GM12801 (cell line): ENCODE data around the gene UNC5C.

Experiments used
- TF ChIP-seq, protein P1 (sequence below): IDR thresholded peaks from one replicate; pipeline ENCODE4 v1.5.1; 2011; ENCODE audit warnings: control low read depth; ENCODE audit not compliant: insufficient read length; ENCODE audit errors: extremely low read depth

UNC5C gene

DNA sequence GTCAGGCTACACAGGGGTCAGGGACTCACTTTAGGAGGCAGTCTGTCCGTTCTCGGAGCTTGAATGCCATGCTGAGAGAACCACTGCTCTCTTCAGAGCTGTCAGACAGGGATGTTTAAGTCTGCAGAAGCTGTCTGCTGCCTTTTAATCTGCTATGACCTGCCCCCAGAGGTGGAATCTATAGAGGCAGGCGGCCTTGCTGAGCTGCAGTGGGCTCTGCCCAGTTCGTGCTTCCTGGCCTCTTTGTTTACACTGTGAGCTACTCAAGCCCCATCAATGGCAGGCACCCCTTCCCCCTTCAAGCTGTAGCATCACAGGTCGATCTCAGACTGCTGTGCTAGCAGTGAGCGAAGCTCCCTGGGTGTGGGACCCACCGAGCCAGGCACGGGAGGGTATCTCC, 31.5 kb upstream of the UNC5C start:
- TF ChIP-seq, protein P1, sequence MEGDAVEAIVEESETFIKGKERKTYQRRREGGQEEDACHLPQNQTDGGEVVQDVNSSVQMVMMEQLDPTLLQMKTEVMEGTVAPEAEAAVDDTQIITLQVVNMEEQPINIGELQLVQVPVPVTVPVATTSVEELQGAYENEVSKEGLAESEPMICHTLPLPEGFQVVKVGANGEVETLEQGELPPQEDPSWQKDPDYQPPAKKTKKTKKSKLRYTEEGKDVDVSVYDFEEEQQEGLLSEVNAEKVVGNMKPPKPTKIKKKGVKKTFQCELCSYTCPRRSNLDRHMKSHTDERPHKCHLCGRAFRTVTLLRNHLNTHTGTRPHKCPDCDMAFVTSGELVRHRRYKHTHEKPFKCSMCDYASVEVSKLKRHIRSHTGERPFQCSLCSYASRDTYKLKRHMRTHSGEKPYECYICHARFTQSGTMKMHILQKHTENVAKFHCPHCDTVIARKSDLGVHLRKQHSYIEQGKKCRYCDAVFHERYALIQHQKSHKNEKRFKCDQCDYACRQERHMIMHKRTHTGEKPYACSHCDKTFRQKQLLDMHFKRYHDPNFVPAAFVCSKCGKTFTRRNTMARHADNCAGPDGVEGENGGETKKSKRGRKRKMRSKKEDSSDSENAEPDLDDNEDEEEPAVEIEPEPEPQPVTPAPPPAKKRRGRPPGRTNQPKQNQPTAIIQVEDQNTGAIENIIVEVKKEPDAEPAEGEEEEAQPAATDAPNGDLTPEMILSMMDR: no peak

DNA sequence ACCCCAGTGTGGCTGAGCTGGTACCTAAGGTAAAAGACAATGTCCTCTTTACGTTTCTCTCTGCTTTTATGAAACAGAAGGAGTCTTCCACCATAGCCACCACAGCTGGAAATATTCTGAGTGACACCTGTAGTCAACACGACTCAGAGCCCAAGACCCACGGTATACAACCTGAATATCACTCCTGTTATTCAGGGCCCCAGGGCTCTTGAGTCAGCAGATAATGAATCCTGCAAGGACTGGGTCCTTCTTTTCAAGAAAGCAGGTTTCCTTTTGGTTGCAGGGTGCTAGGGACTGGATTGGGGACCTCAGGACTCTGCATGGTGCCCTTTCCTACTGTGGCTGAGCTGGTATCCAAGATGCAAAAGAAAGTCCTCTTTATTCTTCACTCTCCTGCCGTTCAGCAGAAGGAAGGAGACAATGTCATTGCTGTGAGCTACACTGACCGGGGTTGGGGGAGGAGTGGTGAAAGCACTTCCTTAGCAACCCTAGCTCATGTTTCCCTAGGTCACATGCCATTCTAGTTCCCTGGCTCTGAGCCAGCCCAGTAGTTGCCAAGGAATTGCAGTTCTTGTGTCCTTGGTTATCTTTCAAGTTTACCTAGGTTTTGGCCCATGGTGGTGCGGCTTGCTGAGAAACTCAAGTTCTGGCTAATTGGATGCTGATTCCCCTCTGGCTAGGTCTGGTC, 23.7 kb upstream of the UNC5C start:
- TF ChIP-seq, protein P1: no peak

DNA sequence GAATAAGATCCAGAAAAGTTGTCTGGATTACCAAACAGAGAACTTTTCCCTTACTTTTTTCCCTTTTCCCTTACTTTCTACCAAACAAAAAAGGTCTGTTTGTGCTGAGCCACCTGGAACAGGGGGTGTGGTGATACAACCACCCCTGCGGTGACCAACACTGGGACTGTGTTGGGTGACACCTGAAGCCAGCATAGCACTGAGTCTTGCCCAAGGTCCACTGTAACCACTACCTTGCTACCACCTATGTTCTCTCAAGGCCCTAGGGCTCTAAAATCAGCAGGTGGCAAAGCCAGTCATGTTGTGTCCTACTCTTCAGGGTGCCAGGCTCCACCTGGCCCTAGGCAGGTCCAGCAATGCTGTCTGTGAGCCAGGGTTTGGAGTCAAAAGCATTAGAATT, 22.8 kb upstream of the UNC5C start:
- TF ChIP-seq, protein P1: no peak

DNA sequence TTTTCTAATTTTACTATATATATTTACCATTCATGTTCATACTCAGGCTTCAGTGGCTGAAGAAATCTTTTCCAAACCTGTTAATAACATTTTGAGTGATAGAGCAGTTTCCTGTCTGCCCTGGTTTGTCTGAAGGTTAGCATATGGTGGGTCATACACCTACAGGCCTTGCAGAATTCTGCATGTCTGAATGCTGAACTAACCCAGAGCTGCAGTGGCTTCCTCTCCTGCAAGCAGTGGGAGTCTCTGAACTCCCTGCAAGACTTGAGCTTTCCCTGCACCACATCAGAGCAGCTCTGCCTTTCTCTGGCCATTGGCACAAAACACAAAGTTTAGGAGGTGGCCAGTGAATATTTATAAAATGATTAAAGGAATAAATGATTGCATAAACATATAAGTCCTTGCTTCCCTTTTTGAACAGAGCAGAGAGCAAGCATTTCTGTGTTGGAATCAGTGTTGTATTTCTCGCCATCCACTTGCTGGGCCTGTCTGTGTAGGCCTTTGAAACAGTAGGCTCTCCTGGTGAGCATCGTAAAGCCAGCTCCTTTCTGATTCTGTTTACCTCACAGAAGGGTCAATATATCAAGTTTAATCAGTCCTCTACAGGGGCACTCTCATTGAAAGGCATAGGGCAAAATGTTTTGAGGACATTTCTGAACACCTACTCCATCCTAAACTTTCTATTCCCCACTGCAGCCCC, 15.0 kb upstream of the UNC5C start:
- TF ChIP-seq, protein P1: no peak

DNA sequence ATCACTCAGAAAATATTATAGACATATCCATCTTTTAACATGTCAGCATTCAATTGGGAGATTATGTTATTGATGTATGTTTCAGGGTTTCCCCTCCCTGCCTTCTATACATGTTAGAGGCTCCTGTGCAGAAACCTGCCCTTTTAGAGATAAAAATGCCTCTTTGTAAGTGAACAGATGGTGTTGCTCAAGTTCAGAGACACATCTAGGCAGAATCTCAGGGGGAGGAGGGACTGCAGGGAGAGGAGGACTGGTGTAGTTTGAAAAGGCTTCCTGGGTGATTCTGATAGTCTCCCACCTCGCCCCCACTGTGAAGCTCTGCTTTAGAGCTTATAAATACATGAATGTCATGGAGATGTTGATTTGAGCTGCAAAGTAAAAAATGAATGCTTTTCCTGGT, 12.0 kb upstream of the UNC5C start:
- TF ChIP-seq, protein P1: no peak

DNA sequence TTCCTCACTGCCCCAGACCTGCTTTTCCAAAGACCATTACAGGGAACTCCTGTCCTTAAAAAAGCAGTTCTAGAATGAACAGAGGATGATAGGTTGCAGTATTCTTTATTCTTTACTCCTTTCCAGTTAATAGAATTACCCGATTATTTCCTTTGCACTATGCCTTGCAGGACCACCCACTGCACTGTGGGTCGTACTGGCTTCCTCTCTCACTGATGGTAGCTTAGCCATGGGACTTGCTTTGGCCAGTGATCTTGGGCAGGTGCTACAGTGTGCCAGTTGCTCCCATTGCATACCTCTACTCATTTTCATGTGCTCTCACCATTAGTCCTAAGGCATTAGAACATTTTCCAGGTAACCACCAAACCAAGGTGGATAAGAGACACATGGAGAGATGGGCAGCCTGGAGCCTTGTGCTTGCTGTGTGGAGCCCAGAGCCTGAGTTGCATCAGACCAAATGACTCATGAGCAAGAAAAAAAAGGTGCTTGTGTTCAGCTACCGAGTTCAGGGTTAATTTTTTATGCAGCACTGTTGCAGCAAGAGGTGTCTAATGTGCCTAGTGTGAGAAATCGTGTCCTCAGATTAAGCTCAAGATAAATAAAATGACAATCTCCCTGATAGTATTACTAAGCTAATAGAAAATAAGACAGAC, 7.6 kb upstream of the UNC5C start:
- TF ChIP-seq, protein P1: no peak

DNA sequence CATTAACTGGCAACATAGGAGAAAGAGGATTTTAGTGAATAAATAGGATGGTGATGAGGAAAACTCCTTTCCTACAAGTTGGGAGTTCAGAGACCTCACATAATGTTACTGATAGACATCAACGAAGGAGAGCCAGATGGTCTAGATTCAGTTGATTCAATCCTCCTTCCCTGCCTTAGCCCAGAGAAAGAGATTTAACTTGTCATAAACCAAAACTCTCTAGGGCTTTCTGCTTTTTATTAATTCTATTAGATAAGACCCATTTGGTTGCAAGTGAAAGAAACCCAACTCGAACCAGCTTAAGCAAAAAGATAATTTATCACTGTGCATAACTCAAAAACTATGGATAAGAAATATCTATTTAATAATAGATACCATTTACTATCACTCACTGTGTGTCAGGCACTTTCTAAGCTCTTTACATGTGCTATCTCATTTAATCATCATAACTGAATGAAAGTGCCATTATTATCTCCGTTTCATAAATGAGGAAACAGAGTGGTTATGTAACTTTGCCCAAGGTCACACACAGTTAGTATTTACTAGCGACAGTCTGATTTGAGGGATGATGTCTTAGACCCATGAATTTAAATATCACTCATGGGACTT, 4.3 kb upstream of the UNC5C start:
- TF ChIP-seq, protein P1: no peak
